ENCODE results near the gene ADRA1B.

DNA sequence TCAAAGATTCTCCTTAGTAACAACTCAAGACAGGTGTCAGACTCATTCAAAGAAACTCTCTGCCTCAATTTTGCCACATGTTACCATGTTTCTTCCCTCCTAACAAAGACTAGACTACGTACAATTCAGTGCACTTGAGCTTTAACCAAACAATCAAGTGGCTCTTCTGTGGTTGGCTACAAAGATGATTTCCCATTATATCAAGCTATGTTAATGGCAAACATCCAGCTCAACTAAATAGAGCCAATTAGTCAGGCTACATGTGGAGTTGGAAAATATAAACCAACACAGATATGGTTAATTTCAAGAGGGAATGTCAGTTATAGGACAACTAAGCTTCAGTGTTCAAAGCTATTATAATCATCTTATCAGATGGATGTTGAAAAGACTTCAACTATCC is 29.2 kb upstream of the ADRA1B start:
- TF ChIP-seq, protein P1, sequence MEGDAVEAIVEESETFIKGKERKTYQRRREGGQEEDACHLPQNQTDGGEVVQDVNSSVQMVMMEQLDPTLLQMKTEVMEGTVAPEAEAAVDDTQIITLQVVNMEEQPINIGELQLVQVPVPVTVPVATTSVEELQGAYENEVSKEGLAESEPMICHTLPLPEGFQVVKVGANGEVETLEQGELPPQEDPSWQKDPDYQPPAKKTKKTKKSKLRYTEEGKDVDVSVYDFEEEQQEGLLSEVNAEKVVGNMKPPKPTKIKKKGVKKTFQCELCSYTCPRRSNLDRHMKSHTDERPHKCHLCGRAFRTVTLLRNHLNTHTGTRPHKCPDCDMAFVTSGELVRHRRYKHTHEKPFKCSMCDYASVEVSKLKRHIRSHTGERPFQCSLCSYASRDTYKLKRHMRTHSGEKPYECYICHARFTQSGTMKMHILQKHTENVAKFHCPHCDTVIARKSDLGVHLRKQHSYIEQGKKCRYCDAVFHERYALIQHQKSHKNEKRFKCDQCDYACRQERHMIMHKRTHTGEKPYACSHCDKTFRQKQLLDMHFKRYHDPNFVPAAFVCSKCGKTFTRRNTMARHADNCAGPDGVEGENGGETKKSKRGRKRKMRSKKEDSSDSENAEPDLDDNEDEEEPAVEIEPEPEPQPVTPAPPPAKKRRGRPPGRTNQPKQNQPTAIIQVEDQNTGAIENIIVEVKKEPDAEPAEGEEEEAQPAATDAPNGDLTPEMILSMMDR (IDR thresholded peaks at IDR 0.05 in 2 of 3, conservative IDR thresholded peaks at IDR 0.05 in 1 of 3; ENCODE audit: control insufficient read depth in 2 of 3, extremely low read depth in 1 of 3, insufficient read depth in 1 of 3, low read depth in 3 of 3, low read length in 3 of 3), result no peak
- TF ChIP-seq SIN3A (IDR thresholded peaks at IDR 0.05; ENCODE audit: low read depth, low read length) (no peak), CEBPB (IDR thresholded peaks at IDR 0.05; ENCODE audit: borderline replicate concordance in 1 of 2, low read depth in 2 of 2, low read length in 2 of 2) (no peak), POLR2AphosphoS5 (IDR thresholded peaks at IDR 0.05; ENCODE audit: low read length) (no peak), YBX1 (IDR thresholded peaks at IDR 0.05) (no peak), MXI1 (IDR thresholded peaks at IDR 0.05; ENCODE audit: low read depth, low read length) (no peak), PML (IDR thresholded peaks at IDR 0.05; ENCODE audit: low read length) (no peak), BCL11A (IDR thresholded peaks at IDR 0.05; ENCODE audit: low read depth, low read length) (no peak), YY1 (IDR thresholded peaks at IDR 0.05; ENCODE audit: low read depth, low read length) (no peak), RELA (IDR thresholded peaks at IDR 0.05; ENCODE audit: borderline replicate concordance, partially characterized antibody) (no peak), POLR2A (IDR thresholded peaks at IDR 0.05; ENCODE audit: low read depth, low read length) (no peak), NR2C2 (IDR thresholded peaks at IDR 0.05; ENCODE audit: borderline replicate concordance, control insufficient read depth, insufficient read length, low read depth) (no peak), ATF7 (IDR thresholded peaks at IDR 0.05; ENCODE audit: low read depth) (no peak)
- TF ChIP-seq, protein P2, sequence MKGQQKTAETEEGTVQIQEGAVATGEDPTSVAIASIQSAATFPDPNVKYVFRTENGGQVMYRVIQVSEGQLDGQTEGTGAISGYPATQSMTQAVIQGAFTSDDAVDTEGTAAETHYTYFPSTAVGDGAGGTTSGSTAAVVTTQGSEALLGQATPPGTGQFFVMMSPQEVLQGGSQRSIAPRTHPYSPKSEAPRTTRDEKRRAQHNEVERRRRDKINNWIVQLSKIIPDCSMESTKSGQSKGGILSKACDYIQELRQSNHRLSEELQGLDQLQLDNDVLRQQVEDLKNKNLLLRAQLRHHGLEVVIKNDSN (IDR thresholded peaks at IDR 0.05; ENCODE audit: borderline replicate concordance, extremely low read length, insufficient read depth, low read depth, low read length), result no peak
